ENCODE data around the gene SRC. TPM values are rescaled to one million over a fixed set of nuclear protein-coding genes. Genes with fewer than 3 reads are reported as not detected.

SRC gene
- 10 to 100 TPM; 25.9 to 35.3 TPM for total RNA-seq

DNA sequence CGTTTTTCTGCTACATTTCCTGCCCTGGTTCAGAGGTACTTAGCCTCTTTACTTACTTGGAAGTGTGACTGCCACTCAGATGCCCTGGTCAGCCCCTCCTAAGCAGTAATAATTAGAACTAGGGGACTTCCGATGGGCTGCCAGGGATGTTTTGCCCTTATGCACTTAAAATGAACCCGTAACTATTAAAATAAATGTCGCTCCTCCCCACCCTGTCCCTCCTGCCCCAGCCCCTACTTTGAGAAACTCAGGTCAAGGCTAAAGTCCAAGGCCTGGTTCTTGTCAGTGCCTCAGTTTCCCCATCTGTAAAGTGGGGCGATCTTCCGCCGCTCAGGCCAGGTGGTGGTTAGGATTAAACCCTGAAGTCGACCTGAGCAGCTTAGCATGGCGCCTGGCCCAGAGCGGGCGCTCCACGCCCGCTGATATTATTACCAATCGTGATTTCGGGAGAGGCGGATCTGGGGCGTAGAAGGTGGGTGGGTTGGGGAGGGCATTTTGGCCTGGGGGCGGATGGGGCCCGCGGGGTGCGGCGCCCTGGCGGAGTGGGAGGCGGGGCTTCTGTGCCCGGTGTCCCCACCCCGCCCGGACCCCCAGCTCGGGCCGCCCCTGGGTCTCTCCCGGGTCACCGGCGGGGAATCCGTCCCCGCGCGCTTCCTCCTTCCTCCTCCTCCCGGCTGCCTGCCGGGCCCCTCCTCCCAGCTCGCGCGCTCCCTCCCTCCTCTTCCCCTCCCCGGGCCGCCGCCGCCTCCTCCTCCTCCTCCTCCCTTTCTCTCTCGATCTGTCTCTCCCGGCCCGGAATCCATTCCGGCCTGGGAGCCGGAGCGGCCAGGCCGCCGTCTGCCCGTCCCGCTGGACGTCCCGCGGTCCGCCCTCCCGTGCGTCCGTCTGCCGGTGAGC, at the start of gene SRC:
Gene SRC, plus strand, starts transcription at position 802 of the 897 bp plus-strand sequence. CDS start 38,014 bp downstream, outside the sequence.
- Histone ChIP-seq H3K27ac (peak within 1 kb of the TSS; percentile 79 to 90 (median 82)), H3K27me3 (no peaks in the 10 kb centered on the region), H3K9me3 (no peaks in the 10 kb centered on the region), H3K4me3 (peak within 1 kb of the TSS; percentile 53 to 88), H3K4me1 (peaks cover 63% of the 10 kb centered on the region), H3K36me3 (replicated peaks in 1 of 2; ENCODE audit: insufficient read depth in 1 of 2, low read depth in 2 of 2) (no peaks in the 10 kb centered on the region)
- 1 to 3% methylated on average over 29 to 62 of the region's 63 CpGs for WGBS, 2 donors
- DNase-seq, result peak; percentile 80 to 85 (median 82)
- ATAC-seq, result peak; percentile 79
- intact Hi-C loops (cut with DNase I), result loop anchor here (5.0 kb wide), 1 partner anchor 37 kb away; no protein-coding TSS in a partner anchor
- TF ChIP-seq POLR2A (IDR thresholded peaks at IDR 0.05), result peak; percentile 43 to 81 (median 79)
- TF ChIP-seq, protein P1, sequence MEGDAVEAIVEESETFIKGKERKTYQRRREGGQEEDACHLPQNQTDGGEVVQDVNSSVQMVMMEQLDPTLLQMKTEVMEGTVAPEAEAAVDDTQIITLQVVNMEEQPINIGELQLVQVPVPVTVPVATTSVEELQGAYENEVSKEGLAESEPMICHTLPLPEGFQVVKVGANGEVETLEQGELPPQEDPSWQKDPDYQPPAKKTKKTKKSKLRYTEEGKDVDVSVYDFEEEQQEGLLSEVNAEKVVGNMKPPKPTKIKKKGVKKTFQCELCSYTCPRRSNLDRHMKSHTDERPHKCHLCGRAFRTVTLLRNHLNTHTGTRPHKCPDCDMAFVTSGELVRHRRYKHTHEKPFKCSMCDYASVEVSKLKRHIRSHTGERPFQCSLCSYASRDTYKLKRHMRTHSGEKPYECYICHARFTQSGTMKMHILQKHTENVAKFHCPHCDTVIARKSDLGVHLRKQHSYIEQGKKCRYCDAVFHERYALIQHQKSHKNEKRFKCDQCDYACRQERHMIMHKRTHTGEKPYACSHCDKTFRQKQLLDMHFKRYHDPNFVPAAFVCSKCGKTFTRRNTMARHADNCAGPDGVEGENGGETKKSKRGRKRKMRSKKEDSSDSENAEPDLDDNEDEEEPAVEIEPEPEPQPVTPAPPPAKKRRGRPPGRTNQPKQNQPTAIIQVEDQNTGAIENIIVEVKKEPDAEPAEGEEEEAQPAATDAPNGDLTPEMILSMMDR (IDR thresholded peaks at IDR 0.05), result no peak

DNA sequence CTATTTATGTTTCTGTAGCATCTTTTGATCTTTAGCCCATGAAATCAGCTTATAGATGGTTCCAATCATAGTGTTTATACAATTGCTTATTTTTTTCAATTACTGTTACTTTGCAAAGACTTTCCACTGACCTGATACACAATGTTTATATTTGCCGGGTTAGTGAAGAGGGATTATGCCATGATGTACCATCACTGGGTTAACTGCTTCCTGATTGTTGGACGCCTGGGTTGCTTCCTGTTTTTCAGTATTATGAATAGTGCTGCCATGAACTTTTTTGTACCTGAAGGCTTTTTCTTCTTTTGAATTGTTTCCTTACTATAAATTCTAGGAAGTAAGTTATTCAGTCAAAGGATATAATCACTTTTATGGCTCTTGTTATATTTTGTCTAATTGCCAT, 49.6 kb upstream of the SRC start:
- no peak for TF ChIP-seq POLR2A (IDR thresholded peaks at IDR 0.05)
- TF ChIP-seq, protein P1 (IDR thresholded peaks at IDR 0.05), result no peak
- no peaks in the 10 kb centered on the region for H3K9me3 ChIP-seq
- WGBS, 2 donors, result 41 to 46% methylated on average over 2 of the region's 2 CpGs
- DNase-seq, result no peak
- no peak overlapping the region for H3K27ac ChIP-seq
- H3K27me3 ChIP-seq, result no peaks in the 10 kb centered on the region
- H3K36me3 ChIP-seq (replicated peaks in 1 of 2; ENCODE audit: insufficient read depth in 1 of 2, low read depth in 2 of 2), result peaks cover 0 to 3% of the 10 kb centered on the region in 2 donors
- intact Hi-C loops (cut with DNase I), result no loop called here
- ATAC-seq, result no peak
- no peak overlapping the region for H3K4me3 ChIP-seq
- H3K4me1 ChIP-seq, result peaks cover 52% of the 10 kb centered on the region

DNA sequence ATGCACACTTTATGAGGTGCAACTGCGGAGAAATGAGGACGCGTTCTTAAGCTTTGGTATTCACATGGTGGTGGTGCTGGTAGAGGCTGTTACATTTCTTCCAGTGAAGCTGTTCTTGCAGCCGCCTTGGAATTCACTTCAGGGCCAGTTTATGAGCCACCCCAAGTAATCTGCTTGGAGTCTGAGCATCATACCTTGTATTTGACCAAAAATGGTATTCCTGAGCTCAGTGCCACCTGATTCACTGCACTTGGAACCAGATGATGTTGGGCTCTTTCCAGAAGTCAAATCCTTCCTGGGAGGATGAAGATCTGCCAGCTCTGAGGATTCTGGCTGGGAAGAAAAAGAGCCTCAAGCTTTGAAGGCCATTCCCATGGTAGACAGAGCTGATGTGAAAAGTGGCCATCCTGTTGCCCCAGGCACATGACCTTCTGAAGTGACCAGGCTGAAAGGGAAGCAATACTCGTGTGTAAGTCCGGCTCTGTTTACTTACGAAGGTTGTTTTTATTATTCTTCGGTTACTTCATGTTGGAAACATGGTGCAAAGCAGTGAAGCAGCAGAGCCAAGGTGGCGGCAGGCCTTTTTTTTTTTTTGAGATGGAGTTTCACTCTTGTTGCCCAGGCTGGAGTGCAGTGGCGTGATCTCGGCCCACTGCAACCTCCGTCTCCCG, 48.7 kb upstream of the SRC start:
- no peaks in the 10 kb centered on the region for H3K9me3 ChIP-seq
- intact Hi-C loops (cut with DNase I), result no loop called here

DNA sequence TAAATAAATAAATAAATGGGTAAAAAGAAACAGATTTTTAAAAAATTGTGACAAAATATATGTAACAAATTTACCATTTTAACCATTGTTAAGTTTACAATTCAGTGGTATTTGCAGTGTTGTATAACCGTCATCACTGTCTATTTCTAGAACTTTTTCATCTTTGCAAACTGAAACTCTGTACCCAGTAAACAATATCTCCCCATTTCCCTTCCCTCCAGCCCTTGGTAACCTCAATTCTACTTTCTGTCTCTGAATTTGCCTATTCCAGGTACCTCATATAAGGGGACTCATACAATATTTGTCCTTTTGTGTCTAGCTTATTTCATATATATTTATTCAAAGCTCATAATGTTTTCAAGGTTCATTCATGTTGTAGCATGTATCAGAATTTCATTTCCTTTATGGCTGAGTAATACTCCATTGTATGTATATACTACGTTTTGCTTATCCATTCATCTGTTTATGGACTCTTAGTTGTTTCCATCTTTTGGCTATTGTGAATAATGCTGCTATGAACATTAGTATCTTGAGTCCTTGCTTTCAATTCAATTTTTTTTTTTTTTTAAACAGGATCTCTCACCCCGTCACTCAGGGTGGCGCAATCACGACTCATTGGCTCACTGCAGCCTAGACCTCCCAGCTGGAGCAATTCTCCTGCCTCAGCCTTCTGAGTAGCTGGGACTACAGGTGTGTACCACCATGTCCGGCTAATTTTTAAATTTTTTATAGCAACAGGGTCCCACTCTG, 47.6 kb upstream of the SRC start:
- no peaks in the 10 kb centered on the region for H3K9me3 ChIP-seq
- 79 to 80% methylated on average over 6 of the region's 6 CpGs for WGBS, 2 donors
- no peaks in the 10 kb centered on the region for H3K27me3 ChIP-seq
- peaks cover 57% of the 10 kb centered on the region for H3K4me1 ChIP-seq
- H3K36me3 ChIP-seq (replicated peaks in 1 of 2; ENCODE audit: insufficient read depth in 1 of 2, low read depth in 2 of 2), result peaks cover 0 to 7% of the 10 kb centered on the region in 2 donors
- DNase-seq, result no peak
- no peak overlapping the region for H3K4me3 ChIP-seq
- intact Hi-C loops (cut with DNase I), result no loop called here
- ATAC-seq, result no peak
- no peak for TF ChIP-seq POLR2A (IDR thresholded peaks at IDR 0.05)
- TF ChIP-seq, protein P1 (IDR thresholded peaks at IDR 0.05), result no peak
- no peak overlapping the region for H3K27ac ChIP-seq

More for the DNA sequence above, 48.7 kb upstream of the SRC start:
- H3K36me3 ChIP-seq (replicated peaks in 1 of 2; ENCODE audit: insufficient read depth in 1 of 2, low read depth in 2 of 2), result peaks cover 0 to 6% of the 10 kb centered on the region in 2 donors
- WGBS, 2 donors, result 87 to 95% methylated on average over 13 of the region's 13 CpGs
- H3K27ac ChIP-seq, result no peak overlapping the region
- no peak for TF ChIP-seq POLR2A (IDR thresholded peaks at IDR 0.05)
- TF ChIP-seq, protein P1 (IDR thresholded peaks at IDR 0.05), result no peak
- H3K27me3 ChIP-seq, result no peaks in the 10 kb centered on the region
- ATAC-seq, result no peak
- peaks cover 50% of the 10 kb centered on the region for H3K4me1 ChIP-seq
- DNase-seq, result no peak
- no peak overlapping the region for H3K4me3 ChIP-seq

Measured in body of pancreas (tissue), 4 donors.